MCF 10A (cell line): Measurements from ENCODE around the gene NMD3. TPM values are rescaled to one million over a fixed set of nuclear protein-coding genes. Genes with fewer than 3 reads are reported as not detected.

Experiments
- BruUV-seq: library from RNA; stranded (reverse); fragments of 400-500 nt; replicated peaks from 2 replicates; lab custom pipeline; 2021; lab: Mats Ljungman, UMichigan
- CTCF ChIA-PET: fragments of 300-600 bp; sonication (Branson Sonifier 250); formaldehyde crosslinking; extraction: SDS; loops from one replicate; lab custom pipeline; 2021; ENCODE audit warnings: antibody characterized with exemption, inconsistent platforms; lab: Yijun Ruan, JAX
- POLR2A ChIA-PET: fragments of 300-600, 350-650 bp; sonication (Branson Sonifier 250); formaldehyde crosslinking; extraction: SDS; loops from one replicate; lab custom pipeline; 2020; ENCODE audit warnings: antibody characterized with exemption, inconsistent platforms; lab: Yijun Ruan, JAX
- DNase-seq: peaks from one replicate; pipeline ENCODE4 v3.0.0-alpha.2; 2018; ENCODE audit not compliant: unreplicated experiment
- H3K27ac Mint-ChIP-seq: one replicate; pipeline ENCODE4 v1.8.0; 2022; ENCODE audit warnings: mild to moderate bottlenecking, low read depth, mixed read lengths; ENCODE audit not compliant: unreplicated experiment
- H3K27me3 Mint-ChIP-seq: one replicate; pipeline ENCODE4 v1.8.0; 2022; ENCODE audit warnings: mixed read lengths; ENCODE audit not compliant: insufficient read depth, unreplicated experiment
- H3K36me3 Mint-ChIP-seq: one replicate; pipeline ENCODE4 v1.8.0; 2022; ENCODE audit warnings: mild to moderate bottlenecking, moderate library complexity, mixed read lengths; ENCODE audit not compliant: insufficient read depth, unreplicated experiment
- H3K4me1 Mint-ChIP-seq: one replicate; pipeline ENCODE4 v1.8.0; 2022; ENCODE audit warnings: mixed read lengths; ENCODE audit not compliant: insufficient read depth, unreplicated experiment
- H3K4me3 Mint-ChIP-seq: one replicate; pipeline ENCODE4 v1.8.0; 2022; ENCODE audit warnings: mild to moderate bottlenecking, moderate library complexity, mixed read lengths; ENCODE audit not compliant: unreplicated experiment
- H3K9me3 Mint-ChIP-seq: one replicate; pipeline ENCODE4 v1.8.0; 2022; ENCODE audit warnings: mixed read lengths; ENCODE audit not compliant: unreplicated experiment
- intact Hi-C: fragments of 100-400 bp; cut with micrococcal nuclease; formaldehyde crosslinking; loops from 2 replicates; pipeline ENCODE4 v1.14.1; 2022
- total RNA-seq: library from RNA; stranded (reverse); gene quantifications from 2 replicates; pipeline ENCODE4 v1.2.3, GENCODE V29; 2022
- TF ChIP-seq, protein P1 (sequence below): fragments of 200-600 bp; IDR thresholded peaks from one replicate; pipeline ENCODE4 v1.8.0; 2022; ENCODE audit warnings: antibody characterized with exemption, mild to moderate bottlenecking; ENCODE audit not compliant: unreplicated experiment

The NMD3 gene
- total RNA-seq, 1 experiment from 2014 or later = 84.6 TPM

DNA sequence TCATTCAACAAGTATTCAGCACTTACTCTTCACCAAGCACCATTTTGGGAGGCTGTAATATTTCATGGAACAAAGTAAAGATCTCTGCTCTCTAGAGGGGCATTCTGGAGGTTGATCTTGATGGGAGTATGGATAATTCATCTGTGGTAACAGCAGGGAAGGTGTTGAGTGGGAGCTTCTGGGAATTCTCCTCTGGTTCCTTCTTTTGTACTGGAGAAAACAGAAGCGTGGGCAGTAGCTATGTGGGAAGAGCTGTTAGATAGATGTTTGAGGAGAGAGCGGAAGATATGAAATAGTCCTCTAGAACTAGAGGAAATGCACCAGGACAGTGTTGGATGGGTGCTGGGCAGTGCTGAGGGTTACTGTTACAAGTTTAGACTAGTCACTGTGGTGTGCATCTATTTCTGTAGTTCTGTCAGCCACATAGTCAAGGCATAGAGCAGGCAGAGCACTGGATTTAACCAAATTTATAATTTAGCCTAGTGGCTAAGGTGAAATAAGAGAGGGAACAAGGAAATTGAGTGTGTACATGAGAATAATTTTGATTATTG is 9.6 kb downstream of the NMD3 start:
- ChIA-PET CTCF (interaction anchor here (0.6 kb wide), 1 partner anchor 67 kb away, joined by 4 read pairs; no protein-coding TSS in a partner anchor), POLR2A (interaction anchor here (2.8 kb wide), 1 partner anchor 9 kb away, joined by 16 read pairs; the partner anchor contains the start of gene NMD3)
- TF ChIP-seq, protein P1, sequence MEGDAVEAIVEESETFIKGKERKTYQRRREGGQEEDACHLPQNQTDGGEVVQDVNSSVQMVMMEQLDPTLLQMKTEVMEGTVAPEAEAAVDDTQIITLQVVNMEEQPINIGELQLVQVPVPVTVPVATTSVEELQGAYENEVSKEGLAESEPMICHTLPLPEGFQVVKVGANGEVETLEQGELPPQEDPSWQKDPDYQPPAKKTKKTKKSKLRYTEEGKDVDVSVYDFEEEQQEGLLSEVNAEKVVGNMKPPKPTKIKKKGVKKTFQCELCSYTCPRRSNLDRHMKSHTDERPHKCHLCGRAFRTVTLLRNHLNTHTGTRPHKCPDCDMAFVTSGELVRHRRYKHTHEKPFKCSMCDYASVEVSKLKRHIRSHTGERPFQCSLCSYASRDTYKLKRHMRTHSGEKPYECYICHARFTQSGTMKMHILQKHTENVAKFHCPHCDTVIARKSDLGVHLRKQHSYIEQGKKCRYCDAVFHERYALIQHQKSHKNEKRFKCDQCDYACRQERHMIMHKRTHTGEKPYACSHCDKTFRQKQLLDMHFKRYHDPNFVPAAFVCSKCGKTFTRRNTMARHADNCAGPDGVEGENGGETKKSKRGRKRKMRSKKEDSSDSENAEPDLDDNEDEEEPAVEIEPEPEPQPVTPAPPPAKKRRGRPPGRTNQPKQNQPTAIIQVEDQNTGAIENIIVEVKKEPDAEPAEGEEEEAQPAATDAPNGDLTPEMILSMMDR = no peak
- intact Hi-C loops = no loop called here
- H3K4me3 Mint-ChIP-seq = no peak overlapping the region
- peaks cover 28% of the 10 kb centered on the region for H3K36me3 Mint-ChIP-seq
- H3K27me3 Mint-ChIP-seq = no peaks in the 10 kb centered on the region
- H3K4me1 Mint-ChIP-seq = no peaks in the 10 kb centered on the region
- no peaks in the 10 kb centered on the region for H3K9me3 Mint-ChIP-seq
- H3K27ac Mint-ChIP-seq = no peak overlapping the region
- no TSS peak for BruUV-seq
- DNase-seq = no peak

DNA sequence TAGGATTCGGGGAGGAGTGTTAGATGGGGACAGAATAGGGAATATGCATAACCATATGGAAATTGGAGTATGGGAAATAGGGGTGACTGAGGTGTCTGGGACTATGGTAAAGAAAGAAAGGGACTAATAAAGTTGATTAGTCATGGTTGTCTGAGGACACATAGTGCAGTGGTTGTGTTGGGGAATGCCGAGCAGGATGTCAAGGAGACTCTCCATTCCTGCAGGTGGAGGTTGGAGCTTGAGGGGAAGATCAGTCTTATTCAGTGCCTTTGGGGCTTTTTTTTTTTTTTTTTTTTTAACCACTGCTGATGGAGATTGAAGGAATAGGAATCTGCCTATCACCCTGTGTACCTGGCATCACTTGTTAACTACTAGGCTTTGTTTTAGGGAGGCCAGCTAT is 10.8 kb downstream of the NMD3 start:
- no peak for DNase-seq
- peaks cover 40% of the 10 kb centered on the region for H3K36me3 Mint-ChIP-seq
- H3K9me3 Mint-ChIP-seq = no peaks in the 10 kb centered on the region
- no peak overlapping the region for H3K27ac Mint-ChIP-seq
- H3K27me3 Mint-ChIP-seq = no peaks in the 10 kb centered on the region
- CTCF ChIA-PET = no interaction called here
- intact Hi-C loops = no loop called here
- H3K4me1 Mint-ChIP-seq = no peaks in the 10 kb centered on the region
- H3K4me3 Mint-ChIP-seq = no peak overlapping the region
- TF ChIP-seq, protein P1 = no peak
- POLR2A ChIA-PET = interaction anchor here (2.8 kb wide), 1 partner anchor 10 kb away, joined by 16 read pairs; the partner anchor contains the start of gene NMD3
- no TSS peak for BruUV-seq

DNA sequence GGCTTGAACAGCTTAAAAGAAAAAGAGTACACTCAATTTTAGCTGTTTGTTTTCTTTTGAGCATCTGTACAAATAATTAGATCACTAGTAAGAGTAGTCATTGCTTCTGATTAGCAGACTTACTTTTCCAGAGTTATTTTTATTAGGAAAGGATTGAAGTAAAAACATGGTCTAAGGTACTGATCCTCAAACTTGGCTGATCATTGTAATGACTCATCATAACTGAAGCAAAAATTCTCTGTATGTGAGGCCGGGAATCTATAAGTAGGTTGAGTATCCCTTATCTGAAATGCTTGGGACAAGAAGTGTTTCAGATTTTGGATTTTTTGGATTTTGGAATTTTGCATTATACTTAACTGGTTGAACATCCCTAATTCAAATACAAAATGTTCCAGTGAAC is 12.4 kb downstream of the NMD3 start:
- Mint-ChIP-seq H3K9me3 (no peaks in the 10 kb centered on the region), H3K36me3 (peaks cover 57% of the 10 kb centered on the region), H3K27me3 (no peaks in the 10 kb centered on the region), H3K4me3 (no peak overlapping the region), H3K27ac (no peak overlapping the region), H3K4me1 (no peaks in the 10 kb centered on the region)
- BruUV-seq = no TSS peak
- ChIA-PET POLR2A (interaction anchor here (1.2 kb wide), 1 partner anchor 15 kb away, joined by 3 read pairs; no protein-coding TSS in a partner anchor), CTCF (interaction anchor here (0.7 to 1.0 kb wide), 2 partner anchors 9 to 11 kb away, joined by 3 read pairs; no protein-coding TSS in a partner anchor)
- TF ChIP-seq, protein P1 = no peak
- intact Hi-C loops = no loop called here
- DNase-seq = no peak

DNA sequence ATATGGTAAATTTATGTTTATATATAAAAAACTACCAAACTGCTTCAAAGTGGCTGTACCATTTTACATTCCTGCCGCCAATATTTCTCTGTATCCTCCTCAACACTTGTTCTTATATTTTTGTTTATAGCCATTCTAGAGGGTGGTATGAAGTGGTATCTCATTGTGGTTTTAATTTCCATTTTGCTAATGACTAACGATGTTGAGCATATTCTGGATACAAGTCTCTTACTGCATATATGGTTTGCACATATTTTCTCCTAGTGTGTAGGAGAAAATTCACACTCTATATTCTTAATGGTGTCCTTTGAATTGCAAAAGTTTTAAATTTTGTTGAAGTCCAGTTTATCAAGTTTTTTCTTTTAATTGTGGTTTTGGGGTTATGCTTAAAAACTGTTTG is 15.1 kb downstream of the NMD3 start:
- POLR2A ChIA-PET = interaction anchor here (1.1 kb wide), 1 partner anchor 15 kb away, joined by 3 read pairs; the partner anchor contains the start of gene NMD3
- TSS peak; percentile 2 for BruUV-seq
- Mint-ChIP-seq H3K4me1 (no peaks in the 10 kb centered on the region), H3K36me3 (peaks cover 82% of the 10 kb centered on the region), H3K27ac (no peak overlapping the region), H3K9me3 (no peaks in the 10 kb centered on the region), H3K27me3 (no peaks in the 10 kb centered on the region), H3K4me3 (no peak overlapping the region)
- no peak for DNase-seq
- intact Hi-C loops = no loop called here
- TF ChIP-seq, protein P1 = no peak
- CTCF ChIA-PET = interaction anchor here (0.6 to 0.7 kb wide), 3 partner anchors 80 to 364 kb away, joined by 3 to 5 read pairs (median 3); no protein-coding TSS in a partner anchor
